Measurements from ENCODE around the gene SPAG5.

Gene SPAG5

GRCh38 chr17:28545141-28545503 lies 53.7 kb downstream of the SPAG5 start:
- H3K27me3 ChIP-seq (ENCODE audit: control insufficient read depth in 1 of 2, insufficient read depth in 1 of 2, low read length in 2 of 2): no peaks in the 10 kb centered on the region
- no peak overlapping the region for H3K4me2 ChIP-seq (ENCODE audit: low read length, poor library complexity, severe bottlenecking)
- H3K23ac ChIP-seq (ENCODE audit: low read length in 2 of 2): no peak overlapping the region
- DNase-seq: no peak
- H2BK15ac ChIP-seq (ENCODE audit: low read depth, poor library complexity, severe bottlenecking): no peak overlapping the region
- peaks cover 3% of the 10 kb centered on the region for H3K4me1 ChIP-seq (ENCODE audit: control insufficient read depth, insufficient read depth, low read depth, low read length)
- no peak overlapping the region for H2BK5ac ChIP-seq (ENCODE audit: low read depth, low read length, poor library complexity, severe bottlenecking)
- no peak overlapping the region for H3K4ac ChIP-seq (ENCODE audit: low read depth in 1 of 2, low read length in 2 of 2)
- H3K4me3 ChIP-seq (ENCODE audit: insufficient read depth in 1 of 2, low read depth in 1 of 2, low read length in 2 of 2): no peak overlapping the region
- 64% methylated on average over 2 of the region's 2 CpGs for WGBS
- no peak overlapping the region for H4K91ac ChIP-seq (ENCODE audit: low read length)
- no peak overlapping the region for H2AFZ ChIP-seq (ENCODE audit: low read depth, low read length)
- no peak overlapping the region for H3K9ac ChIP-seq (ENCODE audit: low read length)
- no peak overlapping the region for H3K14ac ChIP-seq (ENCODE audit: low read length in 2 of 2)
- peaks cover 15 to 21% of the 10 kb centered on the region in 2 experiments for H3K36me3 ChIP-seq (ENCODE audit: control insufficient read depth in 1 of 2, insufficient read depth in 2 of 2, low read depth in 1 of 2, low read length in 2 of 2)
- no peak overlapping the region for H2BK120ac ChIP-seq (ENCODE audit: low read depth, low read length)
- H3K27ac ChIP-seq (ENCODE audit: low read length, poor library complexity, severe bottlenecking): no peak overlapping the region
- peaks cover 17% of the 10 kb centered on the region for H3K79me1 ChIP-seq (replicated peaks; ENCODE audit: low read length, poor library complexity, severe bottlenecking)
- H2BK12ac ChIP-seq (ENCODE audit: low read length in 2 of 2): no peak overlapping the region
- no peak overlapping the region for H3K18ac ChIP-seq (ENCODE audit: low read depth in 1 of 2, low read length in 2 of 2)
- H3K9me3 ChIP-seq (ENCODE audit: control insufficient read depth, low read length): no peaks in the 10 kb centered on the region
- H2AK5ac ChIP-seq (ENCODE audit: low read length, severe bottlenecking): no peak overlapping the region
- H4K8ac ChIP-seq (ENCODE audit: low read length): no peak overlapping the region

GRCh38 chr17:28544402-28545140 lies 54.3 kb downstream of the SPAG5 start:
- Histone ChIP-seq H2BK12ac (ENCODE audit: low read length in 2 of 2) (no peak overlapping the region), H2AK5ac (ENCODE audit: low read length, severe bottlenecking) (no peak overlapping the region), H2BK15ac (ENCODE audit: low read depth, poor library complexity, severe bottlenecking) (no peak overlapping the region), H3K4me2 (ENCODE audit: low read length, poor library complexity, severe bottlenecking) (no peak overlapping the region), H3K4me1 (ENCODE audit: control insufficient read depth, insufficient read depth, low read depth, low read length) (peaks cover 2% of the 10 kb centered on the region), H3K14ac (ENCODE audit: low read length in 2 of 2) (no peak overlapping the region), H3K23ac (ENCODE audit: low read length in 2 of 2) (no peak overlapping the region), H3K4me3 (ENCODE audit: insufficient read depth in 1 of 2, low read depth in 1 of 2, low read length in 2 of 2) (no peak overlapping the region), H3K27ac (ENCODE audit: low read length, poor library complexity, severe bottlenecking) (no peak overlapping the region), H2BK120ac (ENCODE audit: low read depth, low read length) (no peak overlapping the region), H3K79me1 (replicated peaks; ENCODE audit: low read length, poor library complexity, severe bottlenecking) (peaks cover 11% of the 10 kb centered on the region), H3K27me3 (ENCODE audit: control insufficient read depth in 1 of 2, insufficient read depth in 1 of 2, low read length in 2 of 2) (no peaks in the 10 kb centered on the region), H2BK5ac (ENCODE audit: low read depth, low read length, poor library complexity, severe bottlenecking) (no peak overlapping the region), H3K4ac (ENCODE audit: low read depth in 1 of 2, low read length in 2 of 2) (no peak overlapping the region), H4K8ac (ENCODE audit: low read length) (no peak overlapping the region), H2AFZ (ENCODE audit: low read depth, low read length) (no peak overlapping the region), H3K18ac (ENCODE audit: low read depth in 1 of 2, low read length in 2 of 2) (no peak overlapping the region), H3K9ac (ENCODE audit: low read length) (no peak overlapping the region), H4K91ac (ENCODE audit: low read length) (no peak overlapping the region), H3K36me3 (ENCODE audit: control insufficient read depth in 1 of 2, insufficient read depth in 2 of 2, low read depth in 1 of 2, low read length in 2 of 2) (peaks cover 15 to 21% of the 10 kb centered on the region in 2 experiments), H3K9me3 (ENCODE audit: control insufficient read depth, low read length) (no peaks in the 10 kb centered on the region)
- DNase-seq: no peak
- 96% methylated on average over 2 of the region's 4 CpGs for WGBS

GRCh38 chr17:28541439-28541838 lies 57.4 kb downstream of the SPAG5 start:
- Histone ChIP-seq H2BK12ac (ENCODE audit: low read length in 2 of 2) (no peak overlapping the region), H3K14ac (ENCODE audit: low read length in 2 of 2) (no peak overlapping the region), H3K9me3 (ENCODE audit: control insufficient read depth, low read length) (no peaks in the 10 kb centered on the region), H4K91ac (ENCODE audit: low read length) (no peak overlapping the region), H3K27ac (ENCODE audit: low read length, poor library complexity, severe bottlenecking) (no peak overlapping the region), H2BK120ac (ENCODE audit: low read depth, low read length) (no peak overlapping the region), H3K4me2 (ENCODE audit: low read length, poor library complexity, severe bottlenecking) (no peak overlapping the region), H2AK5ac (ENCODE audit: low read length, severe bottlenecking) (no peak overlapping the region), H3K4me1 (ENCODE audit: control insufficient read depth, insufficient read depth, low read depth, low read length) (no peaks in the 10 kb centered on the region), H3K18ac (ENCODE audit: low read depth in 1 of 2, low read length in 2 of 2) (no peak overlapping the region), H3K27me3 (ENCODE audit: control insufficient read depth in 1 of 2, insufficient read depth in 1 of 2, low read length in 2 of 2) (peaks cover 5 to 25% of the 10 kb centered on the region in 2 experiments), H3K36me3 (ENCODE audit: control insufficient read depth in 1 of 2, insufficient read depth in 2 of 2, low read depth in 1 of 2, low read length in 2 of 2) (peaks cover 1 to 7% of the 10 kb centered on the region in 2 experiments), H2AFZ (ENCODE audit: low read depth, low read length) (no peak overlapping the region), H3K4me3 (ENCODE audit: insufficient read depth in 1 of 2, low read depth in 1 of 2, low read length in 2 of 2) (no peak overlapping the region), H3K4ac (ENCODE audit: low read depth in 1 of 2, low read length in 2 of 2) (no peak overlapping the region), H4K8ac (ENCODE audit: low read length) (no peak overlapping the region), H3K23ac (ENCODE audit: low read length in 2 of 2) (no peak overlapping the region), H2BK15ac (ENCODE audit: low read depth, poor library complexity, severe bottlenecking) (no peak overlapping the region), H3K79me1 (replicated peaks; ENCODE audit: low read length, poor library complexity, severe bottlenecking) (no peaks in the 10 kb centered on the region), H2BK5ac (ENCODE audit: low read depth, low read length, poor library complexity, severe bottlenecking) (no peak overlapping the region), H3K9ac (ENCODE audit: low read length) (no peak overlapping the region)
- WGBS: 93% methylated on average over 4 of the region's 4 CpGs
- DNase-seq: no peak

- Histone ChIP-seq H4K91ac (ENCODE audit: low read length) (no peak overlapping the region), H3K36me3 (ENCODE audit: control insufficient read depth in 1 of 2, insufficient read depth in 2 of 2, low read depth in 1 of 2, low read length in 2 of 2) (no peaks in the 10 kb centered on the region), H2BK120ac (ENCODE audit: low read depth, low read length) (no peak overlapping the region), H3K27me3 (ENCODE audit: control insufficient read depth in 1 of 2, insufficient read depth in 1 of 2, low read length in 2 of 2) (peaks cover 5 to 31% of the 10 kb centered on the region in 2 experiments), H2BK15ac (ENCODE audit: low read depth, poor library complexity, severe bottlenecking) (no peak overlapping the region), H2AFZ (ENCODE audit: low read depth, low read length) (no peak overlapping the region), H2BK5ac (ENCODE audit: low read depth, low read length, poor library complexity, severe bottlenecking) (no peak overlapping the region), H3K27ac (ENCODE audit: low read length, poor library complexity, severe bottlenecking) (no peak overlapping the region), H3K9me3 (ENCODE audit: control insufficient read depth, low read length) (no peaks in the 10 kb centered on the region), H4K8ac (ENCODE audit: low read length) (no peak overlapping the region), H3K4ac (ENCODE audit: low read depth in 1 of 2, low read length in 2 of 2) (no peak overlapping the region), H2BK12ac (ENCODE audit: low read length in 2 of 2) (no peak overlapping the region), H2AK5ac (ENCODE audit: low read length, severe bottlenecking) (no peak overlapping the region), H3K4me3 (ENCODE audit: insufficient read depth in 1 of 2, low read depth in 1 of 2, low read length in 2 of 2) (no peak overlapping the region), H3K4me1 (ENCODE audit: control insufficient read depth, insufficient read depth, low read depth, low read length) (no peaks in the 10 kb centered on the region), H3K14ac (ENCODE audit: low read length in 2 of 2) (peak overlapping the region in 1 of 2 experiments; percentile 11), H3K4me2 (ENCODE audit: low read length, poor library complexity, severe bottlenecking) (no peak overlapping the region), H3K23ac (ENCODE audit: low read length in 2 of 2) (no peak overlapping the region), H3K9ac (ENCODE audit: low read length) (no peak overlapping the region), H3K18ac (ENCODE audit: low read depth in 1 of 2, low read length in 2 of 2) (no peak overlapping the region), H3K79me1 (replicated peaks; ENCODE audit: low read length, poor library complexity, severe bottlenecking) (no peaks in the 10 kb centered on the region)
- WGBS: 90% methylated on average over 3 of the region's 4 CpGs
- DNase-seq: no peak
These were observed 58.6 kb downstream of the SPAG5 start for GRCh38 chr17:28540231-28540630.

Data from mesenchymal stem cell (in vitro differentiated cells and primary cell).